Measurements from ENCODE around the gene CDK10.
A peak's percentile ranks its signal among the peaks of the same experiment; 100 is the strongest.
"Not testable (repeated sequence)": the region's sequence is repeated elsewhere in the genome, so short reads cannot be mapped to it uniquely, and the experiment has no call there.

CDK10 gene

DNA sequence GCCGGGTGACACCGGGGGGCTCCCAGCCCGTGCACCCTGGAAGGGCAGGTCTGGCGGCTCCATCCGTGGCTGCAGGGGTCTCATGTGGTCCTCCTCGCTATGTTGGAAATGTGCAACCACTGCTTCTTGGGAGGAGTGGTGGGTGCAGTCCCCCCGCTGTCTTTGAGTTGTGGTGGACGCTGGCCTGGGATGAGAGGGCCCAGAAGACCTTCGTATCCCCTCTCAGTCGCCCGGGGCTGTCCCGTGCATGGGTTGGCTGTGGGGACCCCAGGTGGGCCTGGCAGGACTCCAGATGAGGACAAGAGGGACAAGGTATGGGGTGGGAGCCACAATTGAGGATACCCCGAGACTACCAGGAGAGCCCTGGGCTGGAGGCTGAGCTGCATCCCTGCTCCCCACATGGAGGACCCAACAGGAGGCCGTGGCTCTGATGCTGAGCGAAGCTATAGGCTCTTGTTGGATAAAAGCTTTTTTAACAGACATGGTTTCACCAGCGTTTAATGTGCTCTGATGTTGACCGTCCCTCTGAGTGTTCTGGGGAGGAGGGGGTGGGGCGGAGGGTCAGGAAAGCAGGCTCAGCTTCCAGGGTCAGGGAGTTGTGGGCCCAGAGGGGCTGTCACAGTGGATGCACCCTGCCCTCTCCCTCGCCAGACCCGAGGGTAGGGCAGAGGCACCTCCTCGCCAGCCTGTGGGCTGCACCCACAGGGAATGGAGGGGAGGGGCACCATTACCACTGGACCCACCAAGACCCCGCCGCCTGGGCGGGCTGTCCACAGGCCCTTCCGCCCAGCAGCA is 9.6 kb downstream of the CDK10 start:
- peaks cover 4% of the 10 kb centered on the region for H3K27me3 Mint-ChIP-seq (ENCODE audit: low read depth, poor library complexity)
- H3K4me1 Mint-ChIP-seq: peaks cover 34% of the 10 kb centered on the region
- H3K27ac Mint-ChIP-seq: peak overlapping the region; percentile 82
- H3K4me3 Mint-ChIP-seq: no peak overlapping the region
- DNase-seq: peak; percentile 16
- H3K36me3 Mint-ChIP-seq (ENCODE audit: low read depth): peaks cover 18% of the 10 kb centered on the region
- H3K9me3 Mint-ChIP-seq: no peaks in the 10 kb centered on the region
- TF ChIP-seq, protein P1, sequence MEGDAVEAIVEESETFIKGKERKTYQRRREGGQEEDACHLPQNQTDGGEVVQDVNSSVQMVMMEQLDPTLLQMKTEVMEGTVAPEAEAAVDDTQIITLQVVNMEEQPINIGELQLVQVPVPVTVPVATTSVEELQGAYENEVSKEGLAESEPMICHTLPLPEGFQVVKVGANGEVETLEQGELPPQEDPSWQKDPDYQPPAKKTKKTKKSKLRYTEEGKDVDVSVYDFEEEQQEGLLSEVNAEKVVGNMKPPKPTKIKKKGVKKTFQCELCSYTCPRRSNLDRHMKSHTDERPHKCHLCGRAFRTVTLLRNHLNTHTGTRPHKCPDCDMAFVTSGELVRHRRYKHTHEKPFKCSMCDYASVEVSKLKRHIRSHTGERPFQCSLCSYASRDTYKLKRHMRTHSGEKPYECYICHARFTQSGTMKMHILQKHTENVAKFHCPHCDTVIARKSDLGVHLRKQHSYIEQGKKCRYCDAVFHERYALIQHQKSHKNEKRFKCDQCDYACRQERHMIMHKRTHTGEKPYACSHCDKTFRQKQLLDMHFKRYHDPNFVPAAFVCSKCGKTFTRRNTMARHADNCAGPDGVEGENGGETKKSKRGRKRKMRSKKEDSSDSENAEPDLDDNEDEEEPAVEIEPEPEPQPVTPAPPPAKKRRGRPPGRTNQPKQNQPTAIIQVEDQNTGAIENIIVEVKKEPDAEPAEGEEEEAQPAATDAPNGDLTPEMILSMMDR (IDR thresholded peaks at IDR 0.05): no peak

DNA sequence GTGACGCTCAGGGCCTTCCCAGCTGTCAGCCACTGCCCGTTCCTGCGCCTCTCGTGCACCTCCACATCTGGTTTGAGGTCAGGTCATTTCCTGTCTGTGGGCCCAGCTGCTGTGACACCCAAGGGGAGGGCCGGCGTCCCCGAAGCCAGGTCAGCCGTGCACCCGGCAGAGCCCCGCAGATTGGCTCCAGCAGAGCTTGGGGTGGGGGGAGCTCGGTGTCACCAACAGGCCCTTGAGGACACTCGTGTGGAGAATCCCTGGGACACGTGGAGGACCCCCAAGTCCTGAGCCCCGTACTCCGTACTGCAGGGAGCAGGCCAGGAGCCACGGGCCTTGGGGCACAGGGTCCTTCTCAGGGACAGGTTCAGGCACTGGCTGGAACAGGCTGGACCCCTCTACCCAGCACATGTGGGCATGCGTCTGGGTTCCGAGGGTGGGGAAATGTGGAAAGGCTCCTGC is 10.2 kb downstream of the CDK10 start:
- H3K4me3 Mint-ChIP-seq: no peak overlapping the region
- TF ChIP-seq, protein P1 (IDR thresholded peaks at IDR 0.05): no peak
- DNase-seq: no peak
- H3K27me3 Mint-ChIP-seq (ENCODE audit: low read depth, poor library complexity): peaks cover 4% of the 10 kb centered on the region
- H3K9me3 Mint-ChIP-seq: no peaks in the 10 kb centered on the region
- peaks cover 18% of the 10 kb centered on the region for H3K36me3 Mint-ChIP-seq (ENCODE audit: low read depth)
- H3K4me1 Mint-ChIP-seq: peaks cover 34% of the 10 kb centered on the region
- H3K27ac Mint-ChIP-seq: no peak overlapping the region

DNA sequence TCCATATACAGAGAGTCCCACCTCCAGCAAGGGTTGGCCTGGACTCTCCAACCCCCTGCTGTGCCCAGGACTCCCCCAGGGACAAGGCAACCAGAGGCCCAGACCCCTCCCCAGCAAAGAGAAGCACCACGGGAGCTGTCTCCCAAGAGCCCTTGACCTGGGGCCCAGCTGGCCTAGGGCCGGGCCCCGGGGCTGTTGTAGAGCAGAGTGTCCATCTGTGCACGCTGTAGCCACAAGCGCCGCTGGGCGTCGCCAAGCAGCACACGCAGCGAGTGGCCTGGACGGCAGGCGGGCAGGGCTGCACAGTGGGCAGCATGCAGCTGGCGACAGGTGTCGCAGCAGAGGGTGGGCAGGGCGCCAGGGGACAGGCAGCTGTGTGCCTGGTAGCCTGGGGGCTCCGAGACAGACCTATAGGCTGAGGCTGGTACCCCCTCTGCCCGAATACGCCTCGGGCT is 10.7 kb downstream of the CDK10 start:
- H3K27ac Mint-ChIP-seq: no peak overlapping the region
- H3K4me1 Mint-ChIP-seq: peaks cover 34% of the 10 kb centered on the region
- H3K9me3 Mint-ChIP-seq: no peaks in the 10 kb centered on the region
- no peak overlapping the region for H3K4me3 Mint-ChIP-seq
- no peak for DNase-seq
- H3K27me3 Mint-ChIP-seq (ENCODE audit: low read depth, poor library complexity): peaks cover 4% of the 10 kb centered on the region
- H3K36me3 Mint-ChIP-seq (ENCODE audit: low read depth): peaks cover 17% of the 10 kb centered on the region
- TF ChIP-seq, protein P1 (IDR thresholded peaks at IDR 0.05): no peak

DNA sequence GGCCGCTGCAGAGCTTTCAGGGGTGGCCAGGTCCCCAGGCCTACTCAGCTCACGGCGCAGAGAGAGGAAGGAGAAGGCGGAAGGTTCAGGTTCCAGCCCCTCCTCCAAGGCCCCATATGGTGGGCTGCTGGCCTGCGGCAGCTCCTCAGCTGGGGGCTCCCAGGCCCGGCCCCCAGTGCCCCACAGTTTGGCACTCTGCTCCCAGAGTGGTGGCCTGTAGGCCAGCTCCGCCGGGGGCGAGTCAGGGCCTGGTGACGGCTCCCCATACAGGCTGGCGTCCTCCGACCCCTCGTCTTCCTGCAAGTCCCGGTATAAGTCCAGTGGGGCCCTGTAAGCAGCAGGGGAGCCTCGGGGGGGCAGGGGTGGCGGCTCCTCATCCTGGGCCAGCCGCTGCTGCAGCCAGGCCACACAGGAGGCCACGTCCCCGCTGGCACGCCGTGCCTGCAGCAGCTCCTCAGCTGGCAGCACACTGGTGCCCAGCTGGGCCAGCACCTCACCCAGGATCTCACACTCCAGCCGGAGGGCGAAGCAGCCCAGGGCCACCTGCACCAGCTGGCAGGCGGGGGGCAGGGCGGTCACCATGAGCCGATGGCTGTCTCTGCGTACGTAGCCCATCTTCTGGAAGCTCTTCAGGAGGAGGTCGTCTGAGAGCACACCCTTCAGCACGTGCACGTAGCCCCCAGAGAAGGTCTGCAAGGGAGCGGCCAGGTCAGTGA is 11.3 kb downstream of the CDK10 start:
- H3K9me3 Mint-ChIP-seq: no peaks in the 10 kb centered on the region
- H3K4me3 Mint-ChIP-seq: no peak overlapping the region
- H3K27me3 Mint-ChIP-seq (ENCODE audit: low read depth, poor library complexity): peaks cover 8% of the 10 kb centered on the region
- DNase-seq: no peak
- TF ChIP-seq, protein P1 (IDR thresholded peaks at IDR 0.05): no peak
- H3K27ac Mint-ChIP-seq: no peak overlapping the region
- peaks cover 34% of the 10 kb centered on the region for H3K4me1 Mint-ChIP-seq
- peaks cover 13% of the 10 kb centered on the region for H3K36me3 Mint-ChIP-seq (ENCODE audit: low read depth)

DNA sequence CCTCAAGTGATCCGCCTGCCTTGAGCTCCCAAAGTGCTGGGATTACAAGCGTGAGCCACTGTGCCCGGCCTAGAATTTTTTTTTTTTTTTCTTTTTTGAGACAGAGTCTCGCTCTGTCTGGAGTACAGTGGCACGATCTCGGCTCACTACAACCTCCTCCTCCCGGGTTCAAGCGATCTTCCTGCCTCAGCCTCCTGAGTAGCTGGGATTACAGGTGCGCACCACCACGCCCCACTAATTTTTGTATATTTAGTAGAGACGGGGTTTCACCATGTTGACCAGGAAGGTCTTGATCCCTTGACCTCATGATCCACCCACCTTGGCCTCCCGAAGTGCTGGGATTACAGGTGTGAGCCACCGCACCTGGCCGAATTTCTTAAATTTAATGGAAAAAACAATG is 12.2 kb downstream of the CDK10 start:
- not testable (repeated sequence) for H3K4me3 Mint-ChIP-seq; H3K27ac Mint-ChIP-seq; H3K9me3 Mint-ChIP-seq; DNase-seq; H3K36me3 Mint-ChIP-seq (ENCODE audit: low read depth)
- Mint-ChIP-seq H3K27me3 (ENCODE audit: low read depth, poor library complexity) (peaks cover 14% of the 10 kb centered on the region), H3K4me1 (peaks cover 33% of the 10 kb centered on the region)

DNA sequence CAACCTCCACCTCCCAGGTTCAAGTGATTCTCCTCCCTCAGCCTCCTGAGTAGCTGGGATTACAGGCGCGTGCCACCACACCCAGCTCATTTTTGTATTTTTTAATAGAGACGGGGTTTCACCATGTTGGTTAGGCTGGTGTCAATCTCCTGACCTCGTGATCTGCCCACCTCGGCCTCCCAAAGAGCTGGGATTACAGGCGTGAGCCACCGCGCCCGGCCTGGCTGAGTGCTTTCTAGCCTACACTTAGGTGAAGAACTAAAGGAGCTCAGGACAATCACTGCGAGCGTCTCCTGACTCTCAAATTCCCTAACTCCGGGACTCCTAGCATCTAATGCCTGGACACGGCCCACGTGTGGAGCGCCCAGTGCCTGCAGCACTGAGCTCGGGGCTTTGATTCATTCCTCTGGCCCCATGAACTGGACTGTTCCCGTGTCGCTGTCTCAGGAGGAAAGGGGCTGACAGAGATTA is 13.2 kb downstream of the CDK10 start:
- H3K9me3 Mint-ChIP-seq, H3K27ac Mint-ChIP-seq: not testable (repeated sequence)

More for the DNA sequence above, 13.2 kb downstream of the CDK10 start:
- Mint-ChIP-seq H3K27me3 (ENCODE audit: low read depth, poor library complexity) (peaks cover 20% of the 10 kb centered on the region), H3K4me3 (peak overlapping the region; percentile 66), H3K4me1 (peaks cover 32% of the 10 kb centered on the region)
- not testable (repeated sequence) for H3K36me3 Mint-ChIP-seq (ENCODE audit: low read depth); DNase-seq
